Stimulated activated CD4-positive, alpha-beta T cell treated with anti-CD3 and anti-CD28 coated beads, Interleukin-15, amount 100 ng/mL, for 1 hour (primary cell): Measurements from ENCODE around the gene MAP4K4.

Experiments used
- DNase-seq, 2 donors: peaks; one replicate each; pipeline ENCODE4 v3.0.0-alpha.2; 2020; ENCODE audit warnings: low read depth in 1 of 2, low spot score in 1 of 2

MAP4K4 gene

GRCh38 chr2:101697124-101698013 is at the start of gene MAP4K4:
Gene MAP4K4, plus strand, starts transcription at chr2:101697707. Its CDS starts 374 bp downstream, at chr2:101698081.
- peak; percentile 60 to 65 for DNase-seq

GRCh38 chr2:101653469-101653868 is 44.0 kb upstream of the MAP4K4 start:
- DNase-seq = no peak

GRCh38 chr2:101655702-101656422 is 41.6 kb upstream of the MAP4K4 start:
- DNase-seq = no peak

- no peak for DNase-seq
These were observed 39.7 kb upstream of the MAP4K4 start for GRCh38 chr2:101657787-101658186.

GRCh38 chr2:101658387-101658786 is 39.1 kb upstream of the MAP4K4 start:
- no peak for DNase-seq

- no peak for DNase-seq
These were observed 32.2 kb upstream of the MAP4K4 start for GRCh38 chr2:101665312-101665711.

- no peak for DNase-seq
These were observed 29.7 kb upstream of the MAP4K4 start for GRCh38 chr2:101667823-101668222.

GRCh38 chr2:101672047-101672446 is 25.5 kb upstream of the MAP4K4 start:
- no peak for DNase-seq

GRCh38 chr2:101673920-101674319 is 23.6 kb upstream of the MAP4K4 start:
- no peak for DNase-seq

GRCh38 chr2:101675512-101675911 is 22.0 kb upstream of the MAP4K4 start:
- DNase-seq = no peak

GRCh38 chr2:101676674-101677073 is 20.8 kb upstream of the MAP4K4 start:
- no peak for DNase-seq

GRCh38 chr2:101677658-101678057 is 19.8 kb upstream of the MAP4K4 start:
- DNase-seq = no peak

GRCh38 chr2:101678379-101678778 is 19.1 kb upstream of the MAP4K4 start:
- DNase-seq = no peak

GRCh38 chr2:101679037-101679726 is 18.3 kb upstream of the MAP4K4 start:
- DNase-seq = no peak

GRCh38 chr2:101679801-101680487 is 17.6 kb upstream of the MAP4K4 start:
- no peak for DNase-seq

GRCh38 chr2:101682311-101682710 is 15.2 kb upstream of the MAP4K4 start:
- DNase-seq = no peak

GRCh38 chr2:101684313-101684712 is 13.2 kb upstream of the MAP4K4 start:
- no peak for DNase-seq

GRCh38 chr2:101688261-101688660 is 9.2 kb upstream of the MAP4K4 start:
- no peak for DNase-seq

- no peak for DNase-seq
These were observed 8.2 kb upstream of the MAP4K4 start for GRCh38 chr2:101689114-101689825.

- DNase-seq = no peak
These were observed 6.9 kb upstream of the MAP4K4 start for GRCh38 chr2:101690547-101691152.
